MCF 10A (cell line): ENCODE results near the gene CCPG1. TPM values are rescaled to one million over a fixed set of nuclear protein-coding genes. Genes with fewer than 3 reads are reported as not detected.

ENCODE experiments used
- BruUV-seq: library from RNA; stranded (reverse); fragments of 400-500 nt; replicated peaks from 2 replicates; lab custom pipeline; 2021; lab: Mats Ljungman, UMichigan
- CTCF ChIA-PET: fragments of 300-600 bp; sonication (Branson Sonifier 250); formaldehyde crosslinking; extraction: SDS; loops from one replicate; lab custom pipeline; 2021; ENCODE audit warnings: antibody characterized with exemption, inconsistent platforms; lab: Yijun Ruan, JAX
- POLR2A ChIA-PET: fragments of 300-600, 350-650 bp; sonication (Branson Sonifier 250); formaldehyde crosslinking; extraction: SDS; loops from one replicate; lab custom pipeline; 2020; ENCODE audit warnings: antibody characterized with exemption, inconsistent platforms; lab: Yijun Ruan, JAX
- DNase-seq: peaks from one replicate; pipeline ENCODE4 v3.0.0-alpha.2; 2018; ENCODE audit not compliant: unreplicated experiment
- H3K27ac Mint-ChIP-seq: one replicate; pipeline ENCODE4 v1.8.0; 2022; ENCODE audit warnings: mild to moderate bottlenecking, low read depth, mixed read lengths; ENCODE audit not compliant: unreplicated experiment
- H3K27me3 Mint-ChIP-seq: one replicate; pipeline ENCODE4 v1.8.0; 2022; ENCODE audit warnings: mixed read lengths; ENCODE audit not compliant: insufficient read depth, unreplicated experiment
- H3K36me3 Mint-ChIP-seq: one replicate; pipeline ENCODE4 v1.8.0; 2022; ENCODE audit warnings: mild to moderate bottlenecking, moderate library complexity, mixed read lengths; ENCODE audit not compliant: insufficient read depth, unreplicated experiment
- H3K4me1 Mint-ChIP-seq: one replicate; pipeline ENCODE4 v1.8.0; 2022; ENCODE audit warnings: mixed read lengths; ENCODE audit not compliant: insufficient read depth, unreplicated experiment
- H3K4me3 Mint-ChIP-seq: one replicate; pipeline ENCODE4 v1.8.0; 2022; ENCODE audit warnings: mild to moderate bottlenecking, moderate library complexity, mixed read lengths; ENCODE audit not compliant: unreplicated experiment
- H3K9me3 Mint-ChIP-seq: one replicate; pipeline ENCODE4 v1.8.0; 2022; ENCODE audit warnings: mixed read lengths; ENCODE audit not compliant: unreplicated experiment
- intact Hi-C: fragments of 100-400 bp; cut with micrococcal nuclease; formaldehyde crosslinking; loops from 2 replicates; pipeline ENCODE4 v1.14.1; 2022
- total RNA-seq: library from RNA; stranded (reverse); gene quantifications from 2 replicates; pipeline ENCODE4 v1.2.3, GENCODE V29; 2022
- TF ChIP-seq, protein P1 (sequence below): fragments of 200-600 bp; IDR thresholded peaks from one replicate; pipeline ENCODE4 v1.8.0; 2022; ENCODE audit warnings: antibody characterized with exemption, mild to moderate bottlenecking; ENCODE audit not compliant: unreplicated experiment

CCPG1 gene
- total RNA-seq, 1 experiment from 2014 or later, result 30.4 TPM

DNA sequence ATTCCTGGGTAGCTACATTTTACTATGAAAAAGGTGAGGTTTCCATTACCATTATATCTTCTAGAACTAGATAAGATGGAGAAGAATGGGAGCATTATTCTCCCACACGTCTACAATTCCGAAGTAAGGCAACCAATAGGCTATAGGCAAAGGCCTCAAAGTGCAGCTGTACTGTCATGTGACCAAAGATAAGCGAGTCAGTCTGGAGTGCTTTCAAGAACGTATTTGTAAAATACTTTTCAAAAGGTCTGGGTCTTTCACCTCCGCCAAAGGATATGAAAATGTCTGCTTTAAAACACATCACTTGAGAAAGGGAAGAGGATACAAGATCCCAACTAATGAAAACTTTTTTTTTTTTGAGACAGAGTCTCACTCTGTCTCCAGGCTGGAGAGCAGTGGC lies 9.9 kb downstream of the CCPG1 start:
- intact Hi-C loops, result no loop called here
- no peaks in the 10 kb centered on the region for H3K27me3 Mint-ChIP-seq
- CTCF ChIA-PET, result interaction anchor here (0.6 kb wide), 1 partner anchor 135 kb away, joined by 4 read pairs; no protein-coding TSS in a partner anchor
- peaks cover 5% of the 10 kb centered on the region for H3K36me3 Mint-ChIP-seq
- no peaks in the 10 kb centered on the region for H3K9me3 Mint-ChIP-seq
- no peak overlapping the region for H3K4me3 Mint-ChIP-seq
- POLR2A ChIA-PET, result interaction anchor here (0.6 to 1.4 kb wide), 2 partner anchors 9 to 10 kb away, joined by 3 read pairs; partner anchors contain the start of genes CCPG1 and PIERCE2
- no peak overlapping the region for H3K27ac Mint-ChIP-seq
- TF ChIP-seq, protein P1, sequence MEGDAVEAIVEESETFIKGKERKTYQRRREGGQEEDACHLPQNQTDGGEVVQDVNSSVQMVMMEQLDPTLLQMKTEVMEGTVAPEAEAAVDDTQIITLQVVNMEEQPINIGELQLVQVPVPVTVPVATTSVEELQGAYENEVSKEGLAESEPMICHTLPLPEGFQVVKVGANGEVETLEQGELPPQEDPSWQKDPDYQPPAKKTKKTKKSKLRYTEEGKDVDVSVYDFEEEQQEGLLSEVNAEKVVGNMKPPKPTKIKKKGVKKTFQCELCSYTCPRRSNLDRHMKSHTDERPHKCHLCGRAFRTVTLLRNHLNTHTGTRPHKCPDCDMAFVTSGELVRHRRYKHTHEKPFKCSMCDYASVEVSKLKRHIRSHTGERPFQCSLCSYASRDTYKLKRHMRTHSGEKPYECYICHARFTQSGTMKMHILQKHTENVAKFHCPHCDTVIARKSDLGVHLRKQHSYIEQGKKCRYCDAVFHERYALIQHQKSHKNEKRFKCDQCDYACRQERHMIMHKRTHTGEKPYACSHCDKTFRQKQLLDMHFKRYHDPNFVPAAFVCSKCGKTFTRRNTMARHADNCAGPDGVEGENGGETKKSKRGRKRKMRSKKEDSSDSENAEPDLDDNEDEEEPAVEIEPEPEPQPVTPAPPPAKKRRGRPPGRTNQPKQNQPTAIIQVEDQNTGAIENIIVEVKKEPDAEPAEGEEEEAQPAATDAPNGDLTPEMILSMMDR, result no peak
- no peak for DNase-seq
- peaks cover 22% of the 10 kb centered on the region for H3K4me1 Mint-ChIP-seq
- no TSS peak for BruUV-seq

DNA sequence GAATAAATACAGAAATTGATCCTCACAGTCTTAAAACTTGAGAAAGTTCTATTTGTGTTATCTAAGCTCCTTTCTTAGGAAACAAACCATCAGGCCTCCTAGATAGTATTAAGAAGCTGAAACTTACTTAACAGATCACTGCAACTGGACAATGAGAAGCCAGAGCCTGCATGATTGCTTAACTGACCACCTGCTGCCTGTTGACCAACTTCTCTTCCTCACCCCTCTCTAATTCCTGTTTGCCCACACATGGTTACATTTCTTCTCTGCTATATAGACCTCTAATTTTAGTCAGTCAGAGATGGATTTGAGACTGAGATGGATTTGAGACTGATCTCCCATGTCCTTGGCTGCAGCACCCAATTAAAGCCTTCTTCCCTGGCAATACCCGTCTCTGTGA lies 13.5 kb downstream of the CCPG1 start:
- ChIA-PET POLR2A (interaction anchor here (1.0 kb wide), 1 partner anchor 13 kb away, joined by 7 read pairs; the partner anchor contains the start of genes CCPG1 and PIERCE2), CTCF (interaction anchor here (0.6 to 1.2 kb wide), 2 partner anchors 13 to 22 kb away, joined by 3 to 6 read pairs; partner anchors contain the start of genes CCPG1 and PIERCE2)
- TF ChIP-seq, protein P1, result no peak
- Mint-ChIP-seq H3K27me3 (no peaks in the 10 kb centered on the region), H3K4me3 (no peak overlapping the region), H3K9me3 (no peaks in the 10 kb centered on the region), H3K4me1 (peaks cover 6% of the 10 kb centered on the region), H3K27ac (no peak overlapping the region), H3K36me3 (peaks cover 5% of the 10 kb centered on the region)
- no peak for DNase-seq
- BruUV-seq, result no TSS peak
- intact Hi-C loops, result no loop called here

DNA sequence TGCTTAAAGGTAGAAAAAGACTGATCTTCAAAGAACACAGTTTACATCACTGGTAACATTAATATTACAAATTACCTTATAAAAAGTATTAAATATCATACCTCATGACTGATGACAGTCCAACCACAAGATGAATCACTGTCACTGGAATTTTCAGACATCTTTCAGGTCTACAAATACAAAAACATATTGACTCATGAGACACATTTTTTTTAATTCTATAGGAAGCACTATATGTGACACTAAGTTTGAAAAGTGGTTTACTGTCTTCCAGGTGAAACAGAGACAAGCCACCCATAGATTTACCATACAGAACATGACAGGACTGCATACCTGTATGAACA lies 18.9 kb downstream of the CCPG1 start:
- no peak overlapping the region for H3K4me3 Mint-ChIP-seq
- TF ChIP-seq, protein P1, result no peak
- peak overlapping the region; percentile 75 for H3K27ac Mint-ChIP-seq
- H3K4me1 Mint-ChIP-seq, result peaks cover 14% of the 10 kb centered on the region
- ChIA-PET CTCF (interaction anchor here (0.8 kb wide), 1 partner anchor 13 kb away, joined by 4 read pairs; no protein-coding TSS in a partner anchor), POLR2A (interaction anchor here (0.6 to 1.7 kb wide), 5 partner anchors 13 to 249 kb away, joined by 4 to 11 read pairs (median 6); partner anchors contain the start of genes CCPG1 and PIERCE2)
- intact Hi-C loops, result loop anchor here (2.0 kb wide), 1 partner anchor 20 kb away; the partner anchor contains the start of genes CCPG1 and PIERCE2
- no peaks in the 10 kb centered on the region for H3K9me3 Mint-ChIP-seq
- peak; percentile 45 for DNase-seq
- BruUV-seq, result no TSS peak
- H3K36me3 Mint-ChIP-seq, result peaks cover 18% of the 10 kb centered on the region
- no peaks in the 10 kb centered on the region for H3K27me3 Mint-ChIP-seq

DNA sequence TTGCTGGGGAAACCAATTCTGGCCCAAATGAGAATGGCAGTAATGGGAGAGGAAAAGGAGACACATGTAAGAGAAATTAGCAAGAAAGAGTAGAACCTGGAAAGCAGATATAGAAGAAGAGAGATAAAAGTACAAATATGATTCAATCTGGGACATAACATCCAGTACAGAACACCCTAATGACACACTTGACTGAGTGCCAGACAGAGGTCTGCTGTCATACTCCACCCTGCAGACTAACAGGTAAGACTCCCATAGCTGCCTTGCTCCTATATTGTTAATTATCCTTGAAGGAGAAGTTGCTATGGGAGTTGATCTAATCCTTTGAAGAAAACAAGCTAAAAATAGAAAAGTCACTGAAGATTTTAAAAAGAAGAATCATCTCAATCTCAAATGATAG lies 21.1 kb downstream of the CCPG1 start:
- TF ChIP-seq, protein P1, result no peak
- no peaks in the 10 kb centered on the region for H3K9me3 Mint-ChIP-seq
- CTCF ChIA-PET, result interaction anchor here (0.5 to 2.0 kb wide), 4 partner anchors 9 to 52 kb away, joined by 3 to 7 read pairs (median 4); partner anchors contain the start of genes CCPG1 and PIERCE2
- DNase-seq, result peak; percentile 13
- H3K4me3 Mint-ChIP-seq, result peak overlapping the region; percentile 30
- POLR2A ChIA-PET, result interaction anchor here (0.8 to 1.3 kb wide), 3 partner anchors 11 to 21 kb away, joined by 3 to 8 read pairs (median 8); partner anchors contain the start of genes CCPG1 and PIERCE2
- peak overlapping the region; percentile 28 for H3K27ac Mint-ChIP-seq
- intact Hi-C loops, result no loop called here
- no peaks in the 10 kb centered on the region for H3K27me3 Mint-ChIP-seq
- H3K4me1 Mint-ChIP-seq, result peaks cover 14% of the 10 kb centered on the region
- no TSS peak for BruUV-seq
- H3K36me3 Mint-ChIP-seq, result peaks cover 25% of the 10 kb centered on the region
